GM12865 (cell line): Measurements from ENCODE around the gene DNAH3.
"Not testable (repeated sequence)": the region's sequence is repeated elsewhere in the genome, so short reads cannot be mapped to it uniquely, and the experiment has no call there.

Experiments
- DNase-seq: peaks from one replicate; pipeline ENCODE4 v3.0.0; 2010; ENCODE audit warnings: low read depth
- H3K4me3 ChIP-seq: 2 replicates; pipeline ENCODE4 v1.5.1; 2011; ENCODE audit warnings: mild to moderate bottlenecking, low read depth, low read length, control low read depth
- TF ChIP-seq, protein P1 (sequence below): IDR thresholded peaks from 2 replicates; pipeline ENCODE4 v1.5.1; 2011; ENCODE audit warnings: low read length, control low read depth, low read depth, inconsistent platforms; ENCODE audit not compliant: insufficient read depth; ENCODE audit errors: missing control alignments

The DNAH3 gene

GRCh38 chr16:20946015-20946629 lies 204.5 kb downstream of the DNAH3 start:
- no peak overlapping the region for H3K4me3 ChIP-seq
- TF ChIP-seq, protein P1, sequence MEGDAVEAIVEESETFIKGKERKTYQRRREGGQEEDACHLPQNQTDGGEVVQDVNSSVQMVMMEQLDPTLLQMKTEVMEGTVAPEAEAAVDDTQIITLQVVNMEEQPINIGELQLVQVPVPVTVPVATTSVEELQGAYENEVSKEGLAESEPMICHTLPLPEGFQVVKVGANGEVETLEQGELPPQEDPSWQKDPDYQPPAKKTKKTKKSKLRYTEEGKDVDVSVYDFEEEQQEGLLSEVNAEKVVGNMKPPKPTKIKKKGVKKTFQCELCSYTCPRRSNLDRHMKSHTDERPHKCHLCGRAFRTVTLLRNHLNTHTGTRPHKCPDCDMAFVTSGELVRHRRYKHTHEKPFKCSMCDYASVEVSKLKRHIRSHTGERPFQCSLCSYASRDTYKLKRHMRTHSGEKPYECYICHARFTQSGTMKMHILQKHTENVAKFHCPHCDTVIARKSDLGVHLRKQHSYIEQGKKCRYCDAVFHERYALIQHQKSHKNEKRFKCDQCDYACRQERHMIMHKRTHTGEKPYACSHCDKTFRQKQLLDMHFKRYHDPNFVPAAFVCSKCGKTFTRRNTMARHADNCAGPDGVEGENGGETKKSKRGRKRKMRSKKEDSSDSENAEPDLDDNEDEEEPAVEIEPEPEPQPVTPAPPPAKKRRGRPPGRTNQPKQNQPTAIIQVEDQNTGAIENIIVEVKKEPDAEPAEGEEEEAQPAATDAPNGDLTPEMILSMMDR, result no peak
- no peak for DNase-seq

DNA sequence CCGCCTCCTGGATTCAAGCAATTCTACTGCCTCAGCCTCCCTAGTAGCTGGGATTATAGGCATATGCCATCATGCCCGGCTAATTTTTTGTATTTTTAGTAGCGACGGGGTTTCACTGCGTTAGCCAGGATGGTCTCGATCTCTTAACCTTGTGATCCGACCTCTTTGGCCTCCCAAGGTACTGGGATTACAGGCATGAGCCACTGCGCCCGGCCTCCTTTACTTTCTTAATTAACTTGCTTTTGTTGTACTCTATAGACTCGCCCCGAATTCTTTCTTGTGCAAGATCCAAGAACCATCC lies 205.1 kb downstream of the DNAH3 start:
- H3K4me3 ChIP-seq, result not testable (repeated sequence)

GRCh38 chr16:20944861-20945574 lies 205.6 kb downstream of the DNAH3 start:
- DNase-seq, result peak; percentile 57
- TF ChIP-seq, protein P1, result no peak

More for the DNA sequence above, 205.1 kb downstream of the DNAH3 start:
- DNase-seq, result not testable (repeated sequence)

DNA sequence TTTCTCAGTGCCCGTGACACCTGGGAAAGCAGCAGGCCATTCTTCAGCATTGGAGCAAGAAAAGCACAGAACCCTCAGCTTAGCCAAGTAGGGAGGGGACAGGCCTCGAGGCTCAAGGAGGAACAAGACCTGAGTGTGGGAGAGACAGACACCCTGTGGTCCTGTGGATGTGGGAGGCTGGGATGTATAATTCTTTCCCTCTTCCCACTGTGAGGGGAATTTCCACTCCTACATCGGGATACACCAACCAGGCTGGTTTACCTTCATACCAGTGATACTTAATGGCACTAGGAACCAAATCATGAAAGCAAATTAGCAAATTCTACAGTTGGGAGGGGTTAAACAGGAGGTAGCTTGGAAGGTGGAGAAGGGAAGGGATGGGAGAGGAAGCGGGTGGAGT lies 208.4 kb downstream of the DNAH3 start:
- H3K4me3 ChIP-seq, result no peak overlapping the region
- TF ChIP-seq, protein P1, result no peak
- no peak for DNase-seq

More at GRCh38 chr16:20944861-20945574, 205.6 kb downstream of the DNAH3 start:
- no peak overlapping the region for H3K4me3 ChIP-seq

DNA sequence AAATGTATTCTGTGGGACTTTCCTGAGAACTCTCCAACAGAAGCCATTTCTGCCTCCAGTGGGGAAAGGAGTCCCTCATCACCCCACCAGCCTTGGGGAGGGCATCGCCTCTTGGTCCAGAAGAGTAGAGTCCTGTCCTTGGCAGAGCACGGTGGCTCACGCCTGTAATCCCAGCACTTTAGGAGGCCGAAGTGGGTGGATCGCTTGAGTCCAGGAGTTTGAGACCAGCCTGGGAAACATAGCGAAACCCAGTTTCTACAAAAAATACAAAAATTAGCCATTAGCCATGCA lies 209.1 kb downstream of the DNAH3 start:
- H3K4me3 ChIP-seq, result no peak overlapping the region
- TF ChIP-seq, protein P1, result no peak
- DNase-seq, result no peak

GRCh38 chr16:20940871-20941635 lies 209.6 kb downstream of the DNAH3 start:
- DNase-seq, result no peak
- TF ChIP-seq, protein P1, result no peak
- H3K4me3 ChIP-seq, result no peak overlapping the region

DNA sequence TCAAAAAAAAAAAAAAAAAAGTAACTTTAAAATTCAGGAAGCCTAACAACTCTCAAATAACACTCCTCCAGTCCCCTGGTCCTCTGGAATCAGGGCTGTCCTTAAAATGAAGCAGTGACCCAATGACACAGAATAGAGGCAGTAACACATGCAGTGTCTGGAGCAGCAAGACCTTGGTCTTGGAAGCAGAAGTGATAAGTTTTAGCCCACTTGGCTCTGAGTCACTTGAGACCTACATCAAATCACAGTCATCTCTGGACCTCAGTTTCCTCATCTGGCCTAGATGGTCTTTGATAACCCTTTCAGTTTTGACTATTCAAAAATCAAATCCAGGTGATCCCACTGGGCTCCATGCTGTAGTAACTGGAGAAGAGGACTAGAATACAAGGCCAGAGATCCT lies 211.0 kb downstream of the DNAH3 start:
- no peak for DNase-seq
- TF ChIP-seq, protein P1, result no peak
- H3K4me3 ChIP-seq, result no peak overlapping the region
